GM12892 (cell line): ENCODE measurements around the gene RNASE9.
"Not testable (repeated sequence)": the region's sequence is repeated elsewhere in the genome, so short reads cannot be mapped to it uniquely, and the experiment has no call there.

ENCODE experiments used
- DNase-seq: peaks from one replicate; pipeline ENCODE4 v3.0.0; 2011; ENCODE audit not compliant: insufficient read length
- FAIRE-seq: peaks from 2 replicates; lab custom pipeline; 2011; peaks lifted over from hg19 to GRCh38; lab: Jason Lieb, UNC
- POLR2A ChIP-seq: IDR thresholded peaks from 2 replicates; pipeline ENCODE4 v1.6.1; 2011; ENCODE audit warnings: low read depth, low read length, control low read depth
- POLR2AphosphoS5 ChIP-seq: IDR thresholded peaks from 2 replicates; pipeline ENCODE4 v1.6.1; 2011; ENCODE audit warnings: low read depth, low read length, control low read depth
- TAF1 ChIP-seq: IDR thresholded peaks from 2 replicates; pipeline ENCODE4 v1.6.1; 2011; ENCODE audit warnings: low read depth, mild to moderate bottlenecking, control low read depth, low read length, borderline replicate concordance

RNASE9 gene

GRCh38 chr14:20569066-20569465, 8.2 kb upstream of the RNASE9 start:
- no peak for TF ChIP-seq TAF1
- no peak for TF ChIP-seq POLR2A
- no peak for TF ChIP-seq POLR2AphosphoS5
- no peak for DNase-seq
- no peak for FAIRE-seq

- no peak for FAIRE-seq
- DNase-seq: no peak
- TF ChIP-seq POLR2AphosphoS5: no peak
- no peak for TF ChIP-seq POLR2A
- no peak for TF ChIP-seq TAF1
Observed at GRCh38 chr14:20568393-20568792, 7.5 kb upstream of the RNASE9 start.

- DNase-seq, FAIRE-seq: not testable (repeated sequence)
Observed at GRCh38 chr14:20567199-20567598, 6.4 kb upstream of the RNASE9 start.

- FAIRE-seq: no peak
- no peak for DNase-seq
- TF ChIP-seq TAF1 (no peak), POLR2A (no peak), POLR2AphosphoS5 (no peak)
Observed at GRCh38 chr14:20564501-20564997, 3.7 kb upstream of the RNASE9 start.

- DNase-seq: no peak
- TF ChIP-seq TAF1 (no peak), POLR2A (no peak), POLR2AphosphoS5 (no peak)
- FAIRE-seq: no peak
Observed at GRCh38 chr14:20563971-20564370, 3.1 kb upstream of the RNASE9 start.

GRCh38 chr14:20559461-20559904, 1.4 kb downstream of the RNASE9 start:
- TF ChIP-seq POLR2A: no peak
- TF ChIP-seq POLR2AphosphoS5: no peak
- TF ChIP-seq TAF1: no peak
- no peak for DNase-seq
- FAIRE-seq: no peak

GRCh38 chr14:20557212-20557542, 3.7 kb downstream of the RNASE9 start:
- no peak for FAIRE-seq
- TF ChIP-seq TAF1: no peak
- no peak for TF ChIP-seq POLR2A
- TF ChIP-seq POLR2AphosphoS5: no peak
- DNase-seq: no peak

- FAIRE-seq (no peak), DNase-seq (no peak)
- TF ChIP-seq POLR2AphosphoS5 (no peak), TAF1 (no peak), POLR2A (no peak)
Observed at GRCh38 chr14:20556500-20557211, 4.2 kb downstream of the RNASE9 start.

- FAIRE-seq (no peak), DNase-seq (no peak)
Observed at GRCh38 chr14:20555845-20556244, 5.0 kb downstream of the RNASE9 start.

GRCh38 chr14:20553024-20553423, 7.8 kb downstream of the RNASE9 start:
- no peak for DNase-seq
- no peak for FAIRE-seq
- TF ChIP-seq POLR2A: no peak
- no peak for TF ChIP-seq POLR2AphosphoS5
- no peak for TF ChIP-seq TAF1

More at GRCh38 chr14:20555845-20556244, 5.0 kb downstream of the RNASE9 start:
- TF ChIP-seq POLR2AphosphoS5 (no peak), POLR2A (no peak), TAF1 (no peak)

- FAIRE-seq (no peak), DNase-seq (no peak)
- TF ChIP-seq POLR2AphosphoS5 (no peak), TAF1 (no peak), POLR2A (no peak)
Observed at GRCh38 chr14:20551606-20552005, 9.2 kb downstream of the RNASE9 start.

GRCh38 chr14:20550926-20551325, 9.9 kb downstream of the RNASE9 start:
- FAIRE-seq: no peak
- DNase-seq: no peak
- TF ChIP-seq TAF1 (no peak), POLR2A (no peak), POLR2AphosphoS5 (no peak)
